MM.1S (cell line): ENCODE data around the gene CXXC5.

Source experiments
- CTCF ChIP-seq: fragments of 300-600 bp; sonication (generic); IDR thresholded peaks from 2 replicates; pipeline ENCODE4 v1.5.1; 2016; ENCODE audit warnings: antibody characterized with exemption, low read length, mixed read lengths
- EZH2 ChIP-seq: fragments of 300-600 bp; sonication (generic); optimal IDR thresholded peaks from 2 replicates; pipeline ENCODE3; 2017; ENCODE audit warnings: low read depth, mild to moderate bottlenecking, antibody characterized with exemption, low read length, mixed read lengths

DNA sequence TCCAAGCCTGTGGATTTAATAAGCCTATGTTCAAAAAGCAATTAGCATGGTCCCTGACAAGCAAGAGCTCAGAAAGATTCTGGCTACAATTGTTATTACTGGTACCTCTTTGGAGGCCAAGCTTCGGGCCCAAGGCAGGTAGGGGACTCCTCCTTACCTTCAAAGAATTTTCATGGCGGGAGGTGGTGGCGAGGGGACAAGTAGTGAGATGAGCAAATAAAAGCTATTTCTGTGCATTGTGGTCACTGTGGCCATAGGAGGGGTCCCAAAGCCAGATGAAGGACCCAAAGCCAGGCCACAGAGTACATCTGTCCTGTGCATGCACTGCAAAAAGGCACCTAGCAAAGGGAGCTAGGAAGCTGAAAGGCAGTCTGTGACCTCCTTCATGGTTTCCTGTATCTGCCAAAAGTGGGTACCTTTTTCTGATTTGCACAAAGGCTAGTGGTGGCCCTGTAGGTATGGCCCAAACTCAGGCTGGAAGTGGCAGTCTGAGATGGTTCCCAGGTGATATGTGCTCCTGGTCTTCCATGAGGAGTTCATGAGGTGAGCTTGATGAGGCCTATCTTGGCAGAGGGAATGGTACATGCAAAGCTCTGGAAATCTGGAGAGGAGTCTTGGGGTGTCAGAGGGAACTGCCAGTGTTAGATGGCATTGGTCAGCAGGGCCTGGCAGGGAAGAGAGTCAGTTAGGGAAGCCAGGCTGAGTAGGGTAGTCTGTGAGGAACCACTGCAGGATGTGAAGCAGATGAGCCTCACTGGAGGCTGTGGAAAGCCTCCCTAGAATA is 3.3 kb upstream of the CXXC5 start:
- TF ChIP-seq EZH2 (no peak), CTCF (no peak)
